Measurements from ENCODE around the gene KIF3B. TPM values are rescaled to one million over a fixed set of nuclear protein-coding genes. Genes with fewer than 3 reads are reported as not detected.
"Not testable (repeated sequence)": the region's sequence is repeated elsewhere in the genome, so short reads cannot be mapped to it uniquely, and the experiment has no call there.

KIF3B gene
- total RNA-seq, 1 donor from 2014 or later = 24.3 TPM

DNA sequence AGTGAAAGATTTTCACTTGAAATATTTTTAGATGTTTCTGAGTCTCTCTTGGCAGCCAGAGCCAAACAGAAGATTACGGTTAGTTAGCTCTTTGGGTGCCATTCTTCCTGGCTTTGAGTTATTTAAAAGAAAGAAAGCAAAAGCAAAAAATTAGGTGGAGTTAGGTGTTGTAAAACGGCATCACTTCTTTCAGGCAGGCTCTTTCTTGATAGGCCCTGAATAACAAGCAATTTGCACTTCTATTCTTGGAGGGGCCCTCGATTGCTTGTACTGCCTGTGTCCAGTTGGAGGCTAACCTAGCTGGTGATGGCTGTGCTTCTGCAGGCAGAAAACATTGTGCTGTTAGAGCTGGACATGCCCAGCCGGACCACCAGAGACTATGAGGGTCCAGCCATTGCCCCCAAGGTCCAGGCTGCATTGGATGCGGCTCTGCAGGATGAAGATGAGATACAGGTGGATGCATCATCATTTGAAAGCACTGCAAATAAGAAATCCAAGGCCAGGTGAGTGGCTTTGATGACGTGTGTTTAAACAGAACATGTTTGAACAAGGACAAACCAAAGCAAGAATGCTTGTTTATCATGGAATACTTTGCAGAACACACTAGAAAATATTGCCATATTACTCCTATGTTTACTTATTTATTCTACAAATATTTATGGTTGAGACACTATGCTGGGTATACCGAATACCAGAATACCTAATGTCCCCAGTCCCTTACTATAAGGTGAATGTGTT lies 52.5 kb downstream of the KIF3B start:
- DNase-seq (ENCODE audit: low read depth in 2 of 2) = no peak

DNA sequence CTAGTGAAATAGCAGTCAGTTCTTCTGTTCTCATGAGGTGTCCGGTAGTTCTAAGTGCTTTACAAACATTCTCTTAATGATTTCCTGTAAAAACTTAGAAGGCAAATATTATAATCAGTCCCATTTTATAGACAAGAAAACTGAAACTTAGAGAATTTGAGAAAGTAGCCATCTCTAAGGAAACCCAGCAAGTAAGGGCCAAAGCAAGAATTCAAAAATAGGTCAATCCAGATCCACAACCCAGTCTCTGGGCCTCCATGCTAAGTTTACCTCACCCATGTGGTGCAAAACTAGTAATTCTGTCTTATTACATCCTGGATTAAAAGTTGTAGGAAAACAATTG lies 53.1 kb downstream of the KIF3B start:
- DNase-seq (ENCODE audit: low read depth in 2 of 2) = no peak

DNA sequence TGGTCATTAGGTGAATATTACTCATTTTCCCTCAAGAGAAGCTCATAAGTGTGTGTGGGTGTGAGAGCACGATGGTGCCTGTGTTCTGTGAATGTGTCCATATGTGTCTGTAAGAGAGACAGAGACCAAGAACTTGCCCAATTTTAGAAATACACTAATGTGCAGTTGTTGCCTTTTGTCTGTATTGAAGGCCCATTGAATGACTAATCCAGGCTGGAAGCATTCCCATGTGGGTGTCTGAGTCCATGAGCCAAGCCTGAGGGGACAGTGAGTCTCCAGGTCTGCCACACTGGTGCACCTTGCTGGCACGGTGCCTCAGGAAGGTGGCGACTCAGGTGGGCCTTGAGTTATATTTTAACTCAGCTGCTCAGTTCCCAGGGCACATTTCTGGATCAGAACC lies 55.2 kb downstream of the KIF3B start:
- peak in 1 of 2 donors; percentile 57 for DNase-seq (ENCODE audit: low read depth in 2 of 2)

DNA sequence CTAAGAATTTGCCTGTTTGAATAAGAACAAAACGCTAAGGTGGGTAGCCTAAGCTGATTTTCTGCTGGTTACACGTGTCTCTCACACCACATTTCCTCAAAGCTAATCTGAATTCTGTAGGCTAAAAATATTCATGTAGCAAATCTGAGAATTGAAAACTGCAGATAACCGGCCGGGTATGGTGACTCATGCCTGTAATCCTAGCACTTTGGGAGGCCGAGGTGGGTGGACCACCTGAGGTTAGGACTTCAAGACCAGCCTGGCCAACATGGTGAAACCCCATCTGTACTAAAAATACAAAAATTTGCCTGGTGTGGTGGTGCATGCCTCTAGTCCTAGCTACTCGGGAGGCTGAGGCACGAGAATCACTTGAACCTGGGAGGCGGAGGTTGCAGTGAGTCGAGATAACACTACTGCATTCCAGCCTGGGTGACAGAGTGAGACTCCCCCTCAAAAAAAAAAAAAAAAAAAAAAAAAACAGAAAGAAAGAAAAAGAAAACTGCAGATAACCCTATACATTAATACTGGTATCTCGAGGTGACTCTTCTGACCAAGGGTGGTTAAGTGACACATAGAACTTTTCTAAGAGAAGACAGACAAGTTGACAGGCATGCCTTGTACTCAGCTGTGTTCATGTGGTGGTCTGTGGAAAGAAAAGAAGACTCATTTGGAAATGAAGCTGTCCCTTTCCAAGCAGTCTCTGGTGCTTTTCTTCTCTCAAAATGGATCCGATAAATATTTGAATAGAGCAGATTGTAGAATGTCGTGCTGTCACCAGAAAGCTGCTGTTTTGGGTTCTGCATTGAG lies 55.9 kb downstream of the KIF3B start:
- peak in 1 of 2 donors; percentile 24 for DNase-seq (ENCODE audit: low read depth in 2 of 2)

DNA sequence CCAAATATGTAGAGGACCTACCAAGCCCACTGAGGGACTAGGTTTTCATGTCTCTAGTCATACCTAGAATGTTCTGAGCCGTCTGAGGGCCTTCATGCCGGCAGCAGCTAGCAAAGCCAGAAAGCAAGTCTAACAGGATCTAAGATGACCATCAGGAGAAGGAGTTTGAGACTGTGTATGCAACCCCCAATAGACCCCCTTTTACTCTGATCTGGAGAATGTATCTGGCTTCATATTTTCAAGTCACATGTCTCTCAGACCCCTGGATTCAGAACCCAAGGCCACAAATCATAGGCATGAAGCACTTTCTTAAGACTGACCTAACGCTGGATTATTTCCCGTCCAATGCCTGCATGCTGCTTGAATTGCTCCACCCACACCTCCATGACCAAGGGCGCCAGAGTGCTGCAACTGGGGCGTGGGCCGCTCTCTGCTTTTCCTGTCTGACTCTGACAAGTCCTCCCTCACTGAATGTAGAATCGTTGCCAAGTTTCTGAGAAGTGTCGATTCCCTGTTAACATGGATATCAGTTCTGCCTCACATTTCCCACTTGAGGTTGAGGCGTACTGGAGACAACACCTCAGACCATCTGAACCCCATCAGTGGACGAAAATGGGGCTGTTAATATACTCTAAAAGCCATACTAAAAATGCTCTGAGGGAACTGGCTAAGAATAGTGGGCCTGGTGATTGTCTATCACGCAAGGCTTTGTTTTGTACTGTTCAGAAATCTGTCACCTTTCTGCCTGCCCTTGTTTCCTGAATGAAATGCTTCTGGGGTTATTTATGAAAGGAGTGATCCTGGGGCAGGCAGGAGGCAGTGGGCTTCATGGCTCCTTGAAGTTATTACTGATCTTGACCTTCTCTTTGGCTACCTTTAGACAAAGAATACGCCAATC lies 56.8 kb downstream of the KIF3B start:
- DNase-seq (ENCODE audit: low read depth in 2 of 2) = peak; percentile 50 to 94

DNA sequence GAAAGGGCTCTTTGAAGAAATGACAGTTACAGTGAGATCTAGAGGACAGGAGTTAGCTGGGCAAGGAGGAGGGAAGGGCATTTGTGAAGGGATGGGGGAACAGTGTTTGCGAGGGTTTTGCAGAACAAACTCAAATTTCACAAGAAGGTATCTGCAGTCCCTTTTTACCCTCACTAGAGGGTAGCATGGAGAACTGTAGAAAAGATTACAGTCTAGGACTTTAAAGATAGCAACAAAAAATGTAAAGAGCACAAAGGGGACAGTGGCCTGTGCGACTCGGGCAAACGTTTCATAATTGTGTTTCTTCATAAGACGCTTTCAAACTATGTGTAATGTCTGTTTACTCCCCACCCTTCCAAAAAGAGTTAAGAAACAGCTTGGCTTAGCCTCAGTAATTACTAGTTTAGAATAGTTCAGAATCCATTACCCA lies 59.5 kb downstream of the KIF3B start:
- peak in 1 of 2 donors; percentile 54 for DNase-seq (ENCODE audit: low read depth in 2 of 2)

DNA sequence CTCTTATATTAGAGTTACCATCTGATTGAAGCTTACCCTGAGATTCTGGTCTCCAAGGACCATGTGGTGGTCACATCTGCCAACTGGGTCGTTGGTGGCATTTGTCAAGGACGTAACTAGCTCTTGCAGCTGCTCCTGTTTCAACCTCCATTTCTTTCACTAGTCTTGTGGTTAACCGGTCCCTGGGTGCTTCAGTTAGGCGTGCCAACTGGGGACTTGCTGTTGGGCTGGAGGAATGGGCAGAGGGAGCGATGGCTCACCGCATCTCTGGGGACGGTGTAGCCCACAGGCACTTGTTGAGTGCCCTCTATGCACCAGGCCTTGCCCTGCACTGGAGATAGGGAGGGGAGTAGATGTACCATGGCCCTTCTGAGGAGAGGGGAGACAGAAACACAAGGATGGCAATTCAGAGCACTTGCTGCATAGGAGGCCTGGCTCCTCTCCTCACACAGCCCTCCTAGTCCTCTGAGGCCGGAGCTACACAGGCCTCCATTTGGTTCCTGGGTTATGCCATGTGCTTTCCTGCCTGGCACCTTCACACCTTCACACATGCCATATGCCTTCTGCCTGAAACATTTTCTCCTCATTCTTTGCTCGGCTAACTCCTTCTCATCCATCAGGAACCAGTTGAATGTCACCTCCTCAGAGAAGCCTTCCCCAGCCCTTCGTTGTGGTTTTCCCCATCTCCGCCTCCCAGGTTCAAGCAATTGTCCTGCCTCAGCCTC lies 60.6 kb downstream of the KIF3B start:
- no peak for DNase-seq (ENCODE audit: low read depth in 2 of 2)

DNA sequence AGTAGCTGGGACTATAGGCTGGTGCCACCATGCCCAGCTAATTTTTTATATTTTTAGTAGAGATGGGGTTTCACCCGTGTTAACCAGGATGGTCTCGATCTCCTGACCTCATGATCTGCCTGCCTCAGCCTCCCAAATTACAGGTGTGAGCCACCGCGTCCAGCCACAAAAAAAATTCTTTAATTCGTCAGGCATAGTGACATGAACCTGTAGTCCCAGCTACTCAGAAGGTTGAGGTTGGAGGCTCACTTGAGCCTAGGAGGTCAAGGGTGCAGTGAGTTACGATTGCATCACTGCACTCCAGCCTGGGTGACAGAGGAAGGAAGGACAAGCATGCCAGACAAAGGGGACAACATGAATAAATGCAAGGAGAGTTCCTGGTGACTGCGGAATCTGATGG lies 61.2 kb downstream of the KIF3B start:
- no peak for DNase-seq (ENCODE audit: low read depth in 2 of 2)

DNA sequence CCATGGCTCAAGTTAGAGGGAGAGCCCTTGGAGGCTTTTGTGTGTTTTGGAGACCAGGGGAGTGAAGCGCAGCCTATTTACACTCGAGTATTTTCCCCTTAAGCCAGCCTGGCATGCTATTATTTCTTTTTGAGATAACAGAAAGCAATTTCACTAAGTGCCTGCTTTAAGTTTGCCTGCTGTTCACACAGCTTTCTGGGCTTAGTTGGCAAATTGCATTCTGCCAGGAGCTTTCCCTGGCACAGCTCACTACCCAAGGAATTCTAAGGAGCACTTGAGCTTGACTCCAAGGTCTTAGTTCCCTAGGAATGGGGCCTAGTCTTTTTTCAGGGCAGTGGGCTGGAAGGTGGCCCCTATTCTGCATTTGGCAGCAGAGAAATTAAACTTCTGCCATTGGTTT lies 61.7 kb downstream of the KIF3B start:
- no peak for DNase-seq (ENCODE audit: low read depth in 2 of 2)

DNA sequence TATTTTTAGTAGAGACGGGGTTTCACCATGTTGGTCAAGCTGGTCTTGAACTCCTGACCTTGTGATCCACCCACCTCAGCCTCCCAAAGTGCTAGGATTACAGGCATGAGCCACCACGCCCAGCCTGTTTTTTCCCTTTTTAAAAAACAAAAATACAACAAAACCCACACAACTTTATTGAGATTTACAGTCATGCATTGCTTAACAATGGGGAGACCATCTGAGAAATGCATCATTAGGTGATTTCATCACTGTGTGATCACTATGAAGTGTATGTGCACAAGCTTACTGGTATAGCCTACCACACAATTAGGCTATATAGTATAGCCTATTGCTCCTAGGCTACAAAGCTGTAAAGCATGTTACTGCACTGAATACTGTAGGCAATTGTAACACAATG lies 63.6 kb downstream of the KIF3B start:
- DNase-seq (ENCODE audit: low read depth in 2 of 2) = not testable (repeated sequence)

DNA sequence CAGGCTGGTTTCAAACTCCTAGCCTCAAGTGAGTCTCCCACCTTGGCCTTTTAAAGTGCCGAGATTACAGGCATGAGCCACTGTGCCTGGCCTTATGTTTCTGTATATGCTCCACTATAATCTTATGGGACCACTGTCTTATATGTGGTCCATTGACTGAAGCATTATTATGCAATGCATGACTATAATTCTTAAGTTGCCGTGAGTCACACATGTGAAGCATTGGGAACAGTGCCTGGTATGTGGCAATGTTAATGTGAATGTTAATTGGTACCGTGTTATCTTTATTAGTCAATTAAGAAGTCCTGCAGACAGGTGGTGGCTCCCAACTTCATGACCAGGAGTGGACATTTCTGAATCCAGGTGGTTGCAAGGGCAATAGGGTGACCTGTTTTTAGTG lies 66.0 kb downstream of the KIF3B start:
- no peak for DNase-seq (ENCODE audit: low read depth in 2 of 2)

DNA sequence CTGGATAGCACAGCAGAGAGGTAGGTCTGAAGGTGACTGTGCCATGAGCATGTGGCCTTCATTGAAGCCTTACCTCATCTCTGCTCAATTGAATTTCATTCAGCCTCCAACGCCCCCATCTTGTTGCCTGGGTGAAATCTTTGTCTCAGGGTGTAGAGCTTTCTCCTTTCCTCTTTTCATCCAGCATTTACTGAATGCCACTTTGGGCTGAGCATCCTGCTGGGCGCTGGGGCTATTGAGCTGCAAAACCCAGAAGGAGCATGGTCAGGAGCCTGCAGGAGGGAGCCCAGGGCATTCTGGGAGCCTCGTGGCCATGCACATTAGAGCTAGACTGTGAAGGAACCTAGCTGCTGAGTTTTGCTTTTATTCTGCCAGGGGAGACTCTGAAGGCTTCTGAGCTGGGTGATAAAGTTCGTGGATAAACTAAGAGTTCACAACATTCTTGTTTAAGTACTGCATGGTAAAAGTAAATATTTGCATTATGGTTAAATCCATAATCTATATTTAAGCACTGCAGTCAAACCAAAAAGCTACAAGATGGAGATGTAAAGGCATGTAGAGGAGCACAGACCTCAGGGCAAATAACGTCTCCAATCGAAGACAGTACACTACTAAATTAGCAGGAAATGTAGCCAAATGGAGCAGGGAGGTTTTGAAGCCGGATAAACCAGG lies 67.5 kb downstream of the KIF3B start:
- DNase-seq (ENCODE audit: low read depth in 2 of 2) = no peak

DNA sequence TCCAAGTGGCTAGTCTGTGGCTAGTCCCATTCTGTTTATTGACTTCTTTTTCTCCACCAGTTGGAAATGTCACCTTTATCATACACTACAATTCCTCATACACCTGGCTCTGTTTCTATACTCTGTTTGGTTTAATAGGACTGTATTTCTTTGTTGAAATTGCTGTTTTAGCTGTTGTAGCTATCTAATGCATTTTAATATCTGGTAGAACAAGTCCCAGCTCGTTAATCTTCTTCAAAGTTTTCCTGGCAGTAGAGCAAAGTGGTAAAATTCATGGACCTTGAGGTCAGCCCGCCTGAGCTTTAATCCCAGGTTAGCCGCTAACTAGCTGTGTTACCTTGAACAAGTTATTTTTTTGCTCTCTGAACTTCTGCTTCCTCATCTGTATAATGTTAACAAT lies 70.8 kb downstream of the KIF3B start:
- DNase-seq (ENCODE audit: low read depth in 2 of 2) = no peak

DNA sequence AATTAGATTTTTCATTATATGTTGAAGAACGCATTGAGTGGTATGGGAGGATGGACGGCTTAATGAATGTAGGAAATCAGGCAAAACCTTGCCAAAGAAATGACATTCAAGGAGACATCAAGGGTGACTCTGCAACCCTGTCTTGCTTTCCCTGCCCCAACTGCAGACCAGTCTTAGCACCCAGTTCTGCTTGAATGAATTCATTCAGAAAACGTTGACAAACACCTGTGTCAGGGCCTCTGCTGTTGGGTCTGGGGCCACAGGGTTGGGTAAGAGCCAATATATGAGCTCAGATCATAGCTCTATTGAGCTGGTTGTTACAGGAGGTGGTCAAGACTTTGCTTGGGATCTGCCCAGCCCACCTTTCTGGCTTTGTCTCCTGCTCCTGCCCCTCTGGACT lies 73.0 kb downstream of the KIF3B start:
- DNase-seq (ENCODE audit: low read depth in 2 of 2) = no peak

DNA sequence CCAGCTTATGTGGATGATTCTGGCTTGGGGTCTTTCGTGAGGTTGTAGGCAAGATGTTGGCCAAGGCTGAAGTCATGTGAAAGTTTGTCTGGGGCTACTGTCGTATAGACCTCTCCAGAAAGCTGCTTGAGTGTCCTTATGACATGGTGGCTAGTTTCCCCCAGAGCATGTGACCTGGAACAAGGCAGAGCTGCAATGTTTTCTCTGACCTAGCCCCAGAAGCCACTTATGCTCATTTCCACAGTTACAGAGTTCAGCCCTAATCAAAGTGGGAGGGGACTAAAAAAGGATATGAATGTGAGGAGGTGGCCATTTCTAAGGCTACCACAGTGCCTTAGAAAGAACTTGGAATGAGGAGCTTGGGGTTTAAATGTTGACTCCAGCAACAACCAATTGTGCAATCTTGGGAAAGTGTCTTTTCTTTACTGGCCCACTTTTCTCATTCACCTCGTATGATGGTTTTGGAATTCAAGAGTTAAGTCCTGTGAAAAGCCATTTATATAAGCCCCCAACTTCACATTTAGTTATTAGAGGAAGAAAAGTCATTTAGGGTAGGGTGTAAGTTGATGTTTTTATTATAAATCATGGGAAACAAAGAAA lies 74.8 kb downstream of the KIF3B start:
- no peak for DNase-seq (ENCODE audit: low read depth in 2 of 2)

DNA sequence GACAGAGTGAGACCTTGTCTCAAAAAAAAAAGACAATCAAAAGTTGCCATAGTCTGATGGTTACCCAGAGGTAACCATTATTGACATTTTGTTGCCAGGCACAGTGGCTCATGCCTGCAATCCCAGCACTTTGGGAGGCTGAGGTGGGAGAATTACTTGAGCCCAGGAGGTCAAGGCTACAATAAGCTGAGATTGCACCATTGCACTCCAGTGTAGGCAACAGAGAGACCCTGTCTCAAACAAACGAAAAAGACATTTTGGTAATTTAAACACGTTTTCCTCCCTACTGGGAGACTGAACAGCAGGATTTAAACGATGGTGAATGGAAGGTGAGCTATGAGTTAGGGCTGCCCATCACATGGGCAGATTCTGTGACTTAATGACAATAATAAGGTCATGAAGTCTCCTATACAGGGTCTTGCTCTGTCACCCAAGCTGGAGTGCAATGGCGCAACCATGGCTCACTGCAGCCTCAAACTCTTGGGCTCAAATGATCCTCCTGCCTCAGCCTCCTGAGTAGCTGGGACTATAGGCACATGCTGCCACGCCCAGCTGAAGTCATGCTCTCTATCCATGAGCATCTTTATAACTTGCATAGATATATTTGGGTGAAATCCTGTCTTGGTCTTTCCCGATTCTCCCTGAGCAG lies 76.5 kb downstream of the KIF3B start:
- no peak for DNase-seq (ENCODE audit: low read depth in 2 of 2)

DNA sequence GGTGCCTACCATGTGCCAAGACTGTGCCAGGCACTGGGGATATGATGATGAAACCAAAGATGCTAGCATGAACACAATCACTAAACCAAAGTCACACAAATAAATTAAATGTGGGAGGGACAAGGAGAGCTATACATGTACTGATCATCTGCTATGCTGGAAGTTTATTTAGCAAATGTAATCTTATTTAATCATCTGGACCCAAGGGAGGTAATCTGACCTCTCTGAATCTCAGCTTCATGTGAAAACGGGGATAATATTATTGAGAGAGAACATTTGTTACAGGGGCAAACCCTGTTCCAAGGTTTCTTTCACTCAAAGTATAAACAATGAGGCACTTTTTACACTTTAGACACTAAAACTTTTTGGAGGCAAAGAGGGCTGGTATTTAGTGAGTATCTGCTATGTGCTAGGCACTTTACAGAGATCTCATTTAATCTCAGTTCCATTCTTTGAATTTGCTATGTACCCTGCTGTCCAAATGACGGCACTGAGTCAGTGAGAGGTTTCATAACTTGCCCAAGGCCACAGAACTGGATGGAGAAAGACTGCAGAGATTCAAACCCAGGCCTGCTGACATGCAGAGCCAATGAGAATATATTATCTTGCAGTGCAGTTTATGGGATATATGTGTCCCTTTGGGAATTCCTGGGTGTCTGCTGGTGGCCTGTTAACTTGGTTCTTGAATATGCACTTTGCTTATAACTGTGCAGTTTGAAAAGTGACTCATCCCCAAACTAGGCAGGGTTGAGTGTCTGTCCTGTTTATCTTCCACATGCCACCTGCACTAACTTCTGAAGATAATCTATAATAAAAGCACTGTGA lies 77.4 kb downstream of the KIF3B start:
- peak in 1 of 2 donors; percentile 22 for DNase-seq (ENCODE audit: low read depth in 2 of 2)

DNA sequence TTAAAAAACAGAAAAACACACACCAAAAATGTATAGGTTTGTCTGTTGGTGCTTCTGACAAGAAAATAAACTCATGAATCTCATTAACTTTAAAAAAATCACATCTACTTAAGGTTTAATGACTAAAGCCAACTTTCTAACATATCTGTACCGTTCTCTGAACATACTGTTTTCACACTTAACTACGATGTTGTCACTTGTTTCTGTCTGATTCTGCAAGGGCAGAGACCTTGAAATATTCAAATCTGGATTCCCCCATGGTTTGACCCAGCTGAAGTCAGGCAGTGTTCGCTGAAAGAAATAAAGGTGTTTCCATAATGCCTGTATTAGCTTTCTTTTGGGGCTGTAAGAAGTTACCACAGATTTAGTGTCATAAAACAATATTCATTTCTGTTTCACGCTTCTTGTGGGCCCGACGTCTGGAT lies 78.0 kb downstream of the KIF3B start:
- DNase-seq (ENCODE audit: low read depth in 2 of 2) = no peak

Data from dermis microvascular lymphatic vessel endothelial cell (primary cell).